DOHH2 (cell line): Measurements from ENCODE around the gene ABLIM2.

Experiments used
- H3F3A ChIP-seq: fragments of 200-600 bp; sonication (generic), shearing (Covaris generic); 2 replicates; pipeline ENCODE4 v1.6.0; 2016; ENCODE audit warnings: antibody characterized with exemption, mild to moderate bottlenecking; ENCODE audit not compliant: control insufficient read depth, insufficient read depth
- H3K27ac ChIP-seq: fragments of 200-600 bp; sonication (generic); 2 replicates; pipeline ENCODE4 v1.5.1; 2014; ENCODE audit warnings: low read depth, mild to moderate bottlenecking, low read length, moderate library complexity
- H3K27me3 ChIP-seq: fragments of 200-600 bp; sonication (generic); 2 replicates; pipeline ENCODE4 v1.6.1; 2014; ENCODE audit warnings: mild to moderate bottlenecking, low read length, mixed read lengths; ENCODE audit not compliant: control insufficient read depth
- H3K36me3 ChIP-seq: fragments of 200-600 bp; sonication (generic); 2 replicates; pipeline ENCODE4 v1.6.1; 2014; ENCODE audit warnings: mild to moderate bottlenecking, low read length, moderate library complexity, mixed read lengths; ENCODE audit not compliant: control insufficient read depth
- H3K4me1 ChIP-seq: fragments of 200-600 bp; sonication (generic); 2 replicates; pipeline ENCODE4 v1.6.1; 2014; ENCODE audit warnings: mild to moderate bottlenecking, low read length, mixed read lengths; ENCODE audit not compliant: control insufficient read depth
- H3K4me2 ChIP-seq: fragments of 200-600 bp; sonication (generic); 2 replicates; pipeline ENCODE4 v1.6.0; 2014; ENCODE audit warnings: mild to moderate bottlenecking, low read length, moderate library complexity
- H3K4me3 ChIP-seq: fragments of 200-600 bp; sonication (generic); 2 replicates; pipeline ENCODE4 v1.5.1; 2014; ENCODE audit warnings: mild to moderate bottlenecking, low read length, mixed read lengths
- H3K79me2 ChIP-seq: fragments of 200-600 bp; sonication (generic); 2 replicates; pipeline ENCODE4 v1.6.1; 2014; ENCODE audit warnings: mild to moderate bottlenecking, low read length, mixed read lengths; ENCODE audit not compliant: control insufficient read depth
- H3K9me2 ChIP-seq: fragments of 200-600 bp; sonication (generic); replicated peaks from 2 replicates; pipeline ENCODE4 v1.6.1; 2014; ENCODE audit warnings: mild to moderate bottlenecking, low read length, mixed read lengths; ENCODE audit not compliant: control insufficient read depth
- H3K9me3 ChIP-seq: fragments of 200-600 bp; sonication (generic); 2 replicates; pipeline ENCODE4 v1.6.1; 2014; ENCODE audit warnings: antibody characterized with exemption, low read length, mixed read lengths; ENCODE audit not compliant: control insufficient read depth, insufficient read depth
- H4K20me1 ChIP-seq: fragments of 200-600 bp; sonication (generic); 2 replicates; pipeline ENCODE4 v1.6.0; 2014; ENCODE audit warnings: low read depth, mild to moderate bottlenecking, antibody characterized with exemption, low read length, moderate library complexity; ENCODE audit not compliant: control insufficient read depth, insufficient read depth
- CTCF ChIP-seq: fragments of 200-600 bp; sonication (generic); IDR thresholded peaks from one replicate; pipeline ENCODE4 v1.5.1; 2014; ENCODE audit warnings: antibody characterized with exemption, mild to moderate bottlenecking, low read depth, low read length; ENCODE audit not compliant: poor library complexity, severe bottlenecking
- EZH2phosphoT487 ChIP-seq: fragments of 200-600 bp; sonication (generic); IDR thresholded peaks from 2 replicates; pipeline ENCODE4 v1.6.1; 2017; ENCODE audit warnings: borderline replicate concordance, mild to moderate bottlenecking, antibody characterized with exemption, low read length, moderate library complexity, mixed read lengths

ABLIM2 gene

GRCh38 chr4:8149664-8150063 is 8.9 kb downstream of the ABLIM2 start:
- Histone ChIP-seq H3K4me1 (no peaks in the 10 kb centered on the region), H3F3A (no peaks in the 10 kb centered on the region), H3K36me3 (no peaks in the 10 kb centered on the region), H3K27me3 (no peaks in the 10 kb centered on the region), H3K27ac (no peak overlapping the region), H3K79me2 (no peaks in the 10 kb centered on the region), H4K20me1 (no peaks in the 10 kb centered on the region), H3K4me2 (no peak overlapping the region), H3K9me2 (no peaks in the 10 kb centered on the region), H3K4me3 (no peak overlapping the region), H3K9me3 (no peaks in the 10 kb centered on the region)
- TF ChIP-seq CTCF: no peak
- no peak for TF ChIP-seq EZH2phosphoT487

GRCh38 chr4:8148785-8149435 is 9.7 kb downstream of the ABLIM2 start:
- no peak overlapping the region for H3K27ac ChIP-seq
- no peaks in the 10 kb centered on the region for H3K79me2 ChIP-seq
- no peaks in the 10 kb centered on the region for H3F3A ChIP-seq
- H3K36me3 ChIP-seq: no peaks in the 10 kb centered on the region
- no peaks in the 10 kb centered on the region for H4K20me1 ChIP-seq
- no peak overlapping the region for H3K4me2 ChIP-seq
- H3K4me3 ChIP-seq: no peak overlapping the region
- H3K4me1 ChIP-seq: no peaks in the 10 kb centered on the region
- H3K9me2 ChIP-seq: no peaks in the 10 kb centered on the region
- H3K27me3 ChIP-seq: no peaks in the 10 kb centered on the region
- H3K9me3 ChIP-seq: no peaks in the 10 kb centered on the region
- TF ChIP-seq EZH2phosphoT487: no peak
- no peak for TF ChIP-seq CTCF

DNA sequence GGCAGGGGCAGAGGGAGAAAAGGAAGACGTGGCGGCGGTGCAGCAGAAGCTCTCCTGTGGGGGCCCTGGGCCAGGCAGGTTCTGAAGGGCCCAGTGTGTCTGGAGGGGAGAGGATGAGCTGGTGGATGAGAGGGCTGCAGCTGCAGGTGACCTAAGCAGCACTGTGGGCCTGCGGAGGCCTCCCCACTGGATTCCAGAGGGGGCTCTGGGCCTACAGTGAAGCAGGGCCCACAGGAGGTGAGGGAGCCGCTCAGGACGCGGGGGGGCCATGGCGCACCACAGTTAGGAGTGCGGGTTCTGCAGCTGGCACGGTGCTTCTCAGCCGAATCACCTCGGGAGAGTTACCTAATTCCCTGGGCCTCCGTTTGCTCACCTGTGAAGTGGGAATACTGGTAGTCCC is 10.5 kb downstream of the ABLIM2 start:
- Histone ChIP-seq H3K27ac (no peak overlapping the region), H3K9me2 (no peaks in the 10 kb centered on the region), H3K27me3 (no peaks in the 10 kb centered on the region), H3K4me3 (no peak overlapping the region), H3K4me2 (no peak overlapping the region), H3K9me3 (no peaks in the 10 kb centered on the region), H3F3A (no peaks in the 10 kb centered on the region), H3K4me1 (no peaks in the 10 kb centered on the region), H4K20me1 (no peaks in the 10 kb centered on the region), H3K79me2 (no peaks in the 10 kb centered on the region), H3K36me3 (no peaks in the 10 kb centered on the region)
- no peak for TF ChIP-seq EZH2phosphoT487
- TF ChIP-seq CTCF: no peak
